Activated T-cell treated with anti-CD3 and anti-CD28 coated beads, Interleukin-2, amount 50 U/mL, for 1 hour (primary cell): Measurements from ENCODE around the gene TMEM266.

ENCODE experiments used
- DNase-seq: peaks from one replicate; pipeline ENCODE4 v3.0.0-alpha.2; 2020

The TMEM266 gene

DNA sequence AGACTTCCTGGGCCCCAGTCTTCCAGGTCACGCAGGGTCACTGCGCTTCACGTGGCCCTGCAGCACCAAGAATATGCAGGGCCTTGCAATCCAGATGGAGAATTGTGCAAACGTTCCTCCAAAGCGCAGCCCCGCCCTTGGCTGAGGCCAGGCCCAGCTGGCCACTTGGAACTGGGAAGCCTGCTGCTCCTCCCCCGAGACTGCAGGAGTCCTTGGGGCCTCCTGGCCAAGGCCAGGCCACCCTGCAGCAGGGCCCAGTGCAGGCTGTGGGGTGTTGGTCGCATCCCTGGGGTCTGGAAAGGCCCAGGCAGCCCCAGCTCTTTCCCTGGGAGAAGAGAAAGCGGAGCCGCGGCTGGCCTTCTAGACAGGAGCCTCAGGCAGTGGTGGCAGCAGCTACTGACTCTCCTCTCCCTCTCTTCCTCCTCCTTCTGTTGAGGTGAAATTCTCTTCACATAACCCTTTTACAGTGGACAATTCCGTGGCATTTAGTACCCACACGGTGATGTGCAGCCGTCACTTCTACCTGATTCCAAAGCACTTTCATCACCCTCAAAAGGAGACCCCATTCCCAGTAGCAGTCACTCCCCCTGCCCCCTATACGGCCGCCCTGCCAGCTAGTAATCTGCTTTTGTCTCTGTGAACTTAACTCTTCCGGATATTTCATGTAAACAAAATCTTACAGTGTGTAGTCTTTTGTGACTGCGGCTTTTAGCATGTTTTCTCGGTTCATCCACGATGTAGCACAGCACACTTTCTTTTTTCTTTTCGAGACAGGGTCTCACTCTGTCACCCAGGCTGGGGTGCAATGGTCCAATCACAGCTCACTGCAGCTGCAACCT lies 103.9 kb downstream of the TMEM266 start:
- DNase-seq, result no peak

DNA sequence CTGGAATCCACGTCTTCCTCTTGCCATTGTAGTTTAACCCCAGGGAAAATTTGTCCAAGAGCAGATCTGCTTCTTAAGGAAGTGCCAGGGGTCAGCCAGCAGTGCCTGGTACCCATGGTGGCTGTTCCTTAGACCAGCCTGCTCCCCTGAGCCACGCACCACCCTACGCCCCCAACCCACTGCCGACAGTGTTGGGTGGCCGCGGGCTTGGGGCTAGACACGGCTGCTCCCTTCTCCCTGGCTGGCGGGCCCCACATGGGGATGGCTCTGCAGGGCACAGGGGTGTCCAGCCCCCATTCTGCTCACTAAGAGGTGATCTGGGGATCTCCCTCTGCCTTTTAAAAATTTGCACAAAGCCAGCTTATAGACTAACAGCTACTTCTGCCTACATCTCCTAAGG lies 104.8 kb downstream of the TMEM266 start:
- no peak for DNase-seq

DNA sequence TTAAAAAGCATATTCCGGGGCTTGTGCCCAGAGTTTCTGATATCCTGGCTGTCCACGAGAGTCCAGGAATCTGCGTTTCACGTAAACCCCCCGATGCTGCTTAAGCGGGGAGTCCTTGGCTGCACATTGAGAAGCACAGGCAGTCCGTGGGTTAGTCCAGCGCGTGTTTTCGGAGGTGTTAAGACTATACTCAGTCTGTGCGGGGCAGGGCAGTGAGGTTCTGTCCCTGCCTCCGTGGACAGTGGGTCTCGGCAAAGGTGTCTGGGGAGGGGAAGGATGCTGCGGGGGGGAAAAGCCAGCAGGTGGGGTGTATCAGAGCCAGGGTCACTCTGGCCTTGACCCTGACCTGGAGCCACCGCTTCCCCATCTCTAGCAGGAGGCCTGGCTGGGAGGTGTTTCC lies 106.2 kb downstream of the TMEM266 start:
- DNase-seq, result no peak

DNA sequence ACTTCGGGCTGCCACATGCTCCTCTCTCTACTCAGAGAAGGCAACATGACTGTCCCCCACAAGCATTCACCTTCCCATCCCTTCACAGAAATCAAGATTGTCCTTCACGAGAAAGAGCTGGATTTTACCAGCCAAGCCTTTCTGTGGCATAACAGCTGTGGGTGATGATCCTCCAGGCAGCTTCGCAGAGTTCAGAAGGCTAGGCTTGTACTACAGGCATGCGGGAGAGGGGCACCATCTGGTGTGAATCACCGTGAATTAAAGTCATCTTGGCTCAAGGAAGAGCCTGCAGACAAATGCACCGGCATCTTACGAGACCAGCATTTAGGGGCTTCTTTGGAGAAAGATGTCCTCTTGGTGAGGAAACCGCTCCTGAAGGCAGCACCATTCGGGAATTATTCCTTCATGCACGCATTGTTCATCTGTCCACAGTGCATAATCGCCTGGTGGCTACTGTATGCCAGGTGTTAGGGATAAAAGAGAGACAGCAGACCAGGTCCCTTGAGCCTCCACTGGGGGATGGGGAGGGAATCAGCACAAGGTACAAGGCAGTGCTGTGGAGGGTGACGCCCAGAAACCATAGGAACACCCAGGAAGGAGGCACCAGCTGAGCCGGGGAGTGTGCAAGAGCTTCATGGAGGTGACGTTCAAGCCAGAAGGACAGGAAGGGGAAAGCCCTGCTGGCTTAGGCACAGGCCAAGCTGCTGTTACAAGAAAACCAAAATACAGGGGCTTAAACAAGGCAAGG lies 108.6 kb downstream of the TMEM266 start:
- DNase-seq, result no peak

DNA sequence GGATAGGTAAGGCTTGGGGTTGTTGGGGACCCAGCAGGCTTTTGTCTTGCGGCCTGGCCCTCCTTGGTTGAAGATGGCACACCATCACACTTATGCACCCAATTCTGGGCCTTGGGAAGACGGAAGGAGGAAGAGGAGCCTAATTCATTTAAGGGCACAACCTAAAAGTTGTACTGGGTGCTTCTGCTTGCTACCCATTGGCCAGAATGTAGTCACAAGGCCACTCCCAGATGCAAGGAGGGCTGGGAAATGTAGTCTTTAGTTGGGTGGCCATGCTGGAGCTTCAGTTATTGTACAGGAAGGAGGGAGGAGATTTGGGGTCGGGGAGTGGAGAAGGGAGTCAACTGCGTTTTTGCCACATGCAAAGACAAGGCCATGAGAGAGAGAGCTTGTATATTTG lies 109.2 kb downstream of the TMEM266 start:
- no peak for DNase-seq

DNA sequence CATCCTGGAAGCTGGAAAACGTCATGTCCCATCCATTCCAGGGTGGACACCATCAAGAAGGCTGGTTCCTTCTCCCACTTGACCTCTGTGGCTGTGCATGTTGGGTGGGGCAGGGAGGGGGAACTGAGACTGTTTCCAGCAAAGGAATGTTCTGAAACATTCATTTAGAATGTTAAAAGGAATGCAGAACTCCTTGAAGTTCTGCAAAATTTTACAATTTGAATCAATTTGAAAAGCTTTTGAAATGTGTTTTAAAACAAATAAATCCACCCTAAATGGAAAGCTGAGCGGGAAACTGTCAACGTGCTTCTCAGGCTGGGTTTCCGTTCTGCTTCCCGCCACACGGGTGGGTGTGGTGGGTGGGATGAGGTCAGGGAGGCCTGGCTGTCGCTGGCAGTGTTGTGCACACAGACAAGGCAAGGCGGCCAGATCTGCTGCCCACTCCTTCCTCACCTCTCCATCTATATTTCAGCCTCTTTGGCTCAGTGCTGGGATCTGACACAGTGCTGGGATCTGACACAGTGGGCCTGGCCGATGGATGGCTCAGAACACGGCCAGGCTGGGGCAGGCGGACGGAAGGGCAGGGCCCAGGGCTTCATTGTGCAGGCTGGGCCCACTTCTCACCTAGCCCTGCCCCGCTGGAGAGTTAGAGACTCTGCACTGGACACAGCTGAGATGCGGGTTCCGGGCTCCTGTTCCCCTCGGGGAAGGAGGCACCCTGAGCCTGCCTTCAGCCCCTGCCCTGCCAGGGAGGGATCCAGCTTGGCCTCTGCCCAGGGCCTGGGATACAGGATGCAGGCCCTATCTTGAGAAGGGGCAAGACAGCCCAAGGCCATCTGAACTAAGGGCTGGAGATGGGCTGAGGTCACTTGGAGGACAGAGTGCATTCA lies 110.4 kb downstream of the TMEM266 start:
- no peak for DNase-seq

DNA sequence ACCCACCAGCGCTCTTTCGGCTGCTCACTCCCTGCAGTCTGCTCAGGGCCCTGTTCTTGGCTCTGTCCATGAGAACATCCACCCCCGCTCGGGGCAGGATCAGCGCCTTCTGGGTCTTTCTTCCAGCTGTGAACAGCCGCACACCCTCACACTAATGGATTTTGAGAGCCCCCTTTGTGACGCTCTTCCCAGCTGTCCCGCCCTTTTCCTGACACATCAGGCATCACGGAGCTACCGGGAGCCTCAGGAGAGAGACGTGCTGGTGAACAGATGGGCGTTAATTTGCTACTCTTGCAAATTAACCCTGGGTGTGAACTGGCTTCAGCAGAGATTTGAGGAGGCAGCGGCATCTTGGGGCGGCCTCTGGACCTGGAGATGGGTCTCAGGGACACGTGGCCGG lies 113.0 kb downstream of the TMEM266 start:
- no peak for DNase-seq

DNA sequence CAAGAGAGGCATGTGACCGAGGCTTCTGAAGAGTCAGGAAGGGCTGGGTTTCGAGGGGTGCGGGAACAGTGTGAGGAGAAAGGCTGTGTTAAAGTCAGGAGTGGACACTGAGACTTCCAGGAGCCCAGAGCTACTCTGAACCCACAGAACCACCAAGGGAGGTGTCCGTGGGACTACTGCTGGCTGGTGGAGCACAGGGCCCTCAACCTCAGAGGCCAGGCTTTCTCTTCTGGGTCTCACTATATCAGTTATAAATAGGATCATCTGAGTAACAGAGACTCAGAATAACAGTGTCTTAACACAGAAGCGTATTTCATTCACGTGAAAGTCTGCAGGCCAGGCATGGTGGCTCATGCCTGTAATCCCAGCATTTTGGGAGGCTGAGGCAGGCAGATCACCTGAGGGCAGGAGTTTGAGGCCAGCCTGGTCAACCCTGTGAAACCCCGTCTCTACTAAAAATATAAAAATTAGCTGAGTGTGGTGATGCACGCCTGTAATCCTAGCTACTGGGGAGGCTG lies 113.6 kb downstream of the TMEM266 start:
- DNase-seq, result no peak

DNA sequence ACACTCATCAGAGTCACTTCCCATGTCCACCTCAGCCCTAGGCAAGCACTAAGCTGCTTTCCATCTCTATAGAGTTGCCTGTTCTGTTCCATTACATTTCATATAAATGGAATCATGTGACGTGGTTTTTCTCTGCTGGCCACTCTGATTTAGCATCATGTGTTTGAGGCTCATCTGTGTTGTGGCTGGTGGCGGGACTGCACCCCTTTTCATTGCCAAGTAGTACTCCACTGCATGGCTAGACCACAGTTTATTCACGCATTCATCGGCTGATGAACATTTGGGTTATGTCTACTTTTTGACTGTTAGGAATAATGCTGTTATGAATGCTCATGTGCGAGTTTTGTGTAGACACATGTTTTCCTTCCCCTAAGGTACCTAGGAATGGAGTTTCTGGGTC lies 114.9 kb downstream of the TMEM266 start:
- no peak for DNase-seq

DNA sequence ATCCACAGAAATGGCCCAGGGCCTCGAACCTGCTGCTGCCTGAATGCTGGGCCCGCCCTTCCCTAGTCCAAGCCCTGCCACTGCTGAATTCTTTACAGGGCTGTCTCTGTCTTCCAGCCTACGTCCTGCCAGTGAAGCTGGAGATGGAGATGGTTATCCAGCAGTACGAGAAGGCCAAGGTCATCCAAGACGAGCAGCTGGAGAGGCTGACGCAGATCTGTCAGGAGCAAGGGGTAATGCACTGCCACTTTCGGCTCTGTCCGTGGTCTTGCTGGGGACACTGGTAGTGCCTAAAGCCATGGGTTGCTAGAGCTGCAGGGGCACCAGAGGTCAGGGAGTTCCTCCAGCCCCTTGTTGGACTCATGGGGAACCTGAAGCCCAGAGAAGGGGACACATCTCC lies 115.7 kb downstream of the TMEM266 start:
- no peak for DNase-seq

DNA sequence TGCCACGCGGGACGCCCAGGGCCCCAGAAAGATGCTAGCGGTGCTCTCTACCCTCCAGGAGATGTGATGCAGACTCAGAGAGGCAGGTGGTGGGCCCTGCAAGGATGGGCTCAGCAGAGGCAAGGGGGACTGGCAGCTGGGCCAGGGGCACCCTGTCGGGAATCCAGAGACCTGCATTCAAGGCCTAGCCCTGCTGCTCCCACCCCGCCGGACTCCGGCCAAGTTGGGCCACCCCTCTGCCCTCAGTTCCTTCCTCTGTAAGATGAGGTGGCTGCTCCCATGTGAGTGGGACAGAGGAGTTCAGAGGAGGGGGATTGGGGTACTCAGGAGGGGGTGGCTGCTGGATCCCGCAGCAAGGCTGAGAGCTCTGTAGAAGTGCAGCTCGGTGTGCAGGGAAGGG lies 116.3 kb downstream of the TMEM266 start:
- DNase-seq, result no peak

DNA sequence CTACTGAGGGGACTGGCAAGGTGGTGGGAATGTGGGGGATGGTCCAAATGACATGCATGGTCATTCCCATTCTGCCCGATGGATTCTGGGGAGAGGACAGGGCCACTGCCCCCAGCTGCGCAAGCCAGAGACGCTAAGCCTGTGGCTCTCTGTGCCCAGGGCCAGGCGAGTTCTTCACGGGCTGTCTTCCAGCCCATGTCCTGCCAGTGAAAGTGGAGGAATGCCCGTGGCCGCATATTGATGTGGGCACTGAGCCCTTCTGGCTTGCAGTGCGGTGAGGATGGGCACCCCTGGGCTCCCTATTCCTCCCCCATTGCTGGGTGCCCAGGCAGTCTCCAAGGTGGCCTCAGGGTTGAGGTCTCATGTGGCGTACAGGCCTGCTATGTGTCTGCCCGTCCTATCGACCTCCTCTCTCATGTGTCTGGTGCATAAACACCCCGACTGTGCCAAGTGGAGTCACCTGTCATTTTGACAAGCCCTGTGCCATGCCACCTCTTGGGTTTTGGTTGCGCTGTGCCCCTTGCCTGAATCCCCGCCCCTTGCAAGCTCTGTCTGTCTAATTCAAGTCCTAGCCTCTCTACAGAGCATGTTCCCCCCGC lies 116.8 kb downstream of the TMEM266 start:
- DNase-seq, result no peak

DNA sequence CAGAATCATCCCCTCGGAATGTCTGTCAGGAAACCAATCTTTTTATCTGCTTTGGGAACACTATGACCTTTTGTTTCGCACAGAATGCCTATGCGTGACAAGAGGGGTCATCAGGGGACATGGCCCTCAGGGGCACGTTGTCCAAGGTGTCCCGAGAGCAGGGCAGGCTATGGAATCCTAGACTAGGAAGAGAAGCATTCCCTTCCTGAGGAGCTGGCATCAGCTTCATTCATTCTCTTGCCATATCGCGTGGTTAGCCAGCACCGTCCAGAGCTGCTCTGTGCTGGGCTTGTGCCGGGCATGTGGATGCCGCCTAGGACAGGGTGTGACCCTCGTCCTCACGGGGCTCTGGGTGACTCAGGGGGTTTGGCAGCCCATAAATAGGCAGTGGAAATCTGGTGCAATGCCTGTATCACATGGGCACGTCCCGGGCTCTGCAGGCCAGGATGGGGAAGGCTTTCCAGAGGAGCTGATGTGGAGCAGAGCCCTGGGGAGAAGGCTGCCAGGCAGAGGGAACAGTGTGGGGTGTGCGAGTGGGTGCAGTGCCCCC lies 117.8 kb downstream of the TMEM266 start:
- no peak for DNase-seq

DNA sequence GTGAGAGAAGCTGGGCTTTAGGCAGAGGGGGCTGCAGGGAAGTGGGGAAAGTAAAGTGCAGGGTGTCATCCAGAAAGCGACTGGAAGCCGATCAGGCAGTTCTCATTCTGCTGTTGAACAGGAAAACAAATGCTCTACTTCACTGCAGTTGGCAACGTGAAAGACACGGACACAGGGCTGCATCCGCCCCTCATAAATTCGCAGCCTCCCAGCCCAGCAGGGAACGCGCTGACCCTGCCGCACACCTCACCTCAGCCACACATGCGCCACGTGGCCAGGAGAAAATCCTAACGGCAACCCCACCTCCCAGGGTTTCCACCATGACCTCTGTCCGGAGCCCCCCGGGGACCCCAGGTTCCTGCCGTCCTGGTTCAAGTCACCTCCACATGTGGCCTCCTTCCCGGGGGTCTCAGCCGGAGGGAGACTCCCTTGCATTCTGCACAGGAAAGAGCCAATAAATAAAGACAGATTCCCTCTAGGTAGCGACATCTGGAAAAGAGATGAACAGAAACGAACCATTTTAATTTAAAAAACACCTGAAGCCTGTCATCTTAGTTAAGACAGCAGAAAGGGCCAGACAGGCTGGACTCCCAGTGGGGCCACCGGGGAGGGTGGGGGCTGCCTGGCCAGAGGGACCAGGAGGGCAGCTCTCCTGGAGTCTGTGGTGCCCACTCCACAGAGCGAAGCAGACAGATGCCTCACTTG lies 118.7 kb downstream of the TMEM266 start:
- no peak for DNase-seq

DNA sequence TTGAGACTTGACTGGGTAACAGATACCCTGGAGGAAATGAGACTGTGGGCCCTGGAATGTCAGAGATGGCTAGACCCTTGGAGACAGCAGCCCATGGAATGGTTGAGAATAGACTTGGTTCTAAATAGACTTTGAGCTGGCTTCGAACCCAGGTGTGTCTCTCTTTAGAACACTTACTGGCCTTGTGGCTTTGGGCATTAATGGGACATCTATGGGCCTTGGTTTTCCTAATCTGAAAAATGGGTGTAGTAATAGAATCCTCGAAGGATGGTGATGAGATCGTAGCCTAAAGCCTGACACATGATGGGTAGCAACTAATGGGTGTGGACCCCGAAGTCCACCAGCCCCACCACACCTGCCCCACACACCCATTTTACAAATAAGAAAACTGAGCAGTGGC lies 119.2 kb downstream of the TMEM266 start:
- no peak for DNase-seq

DNA sequence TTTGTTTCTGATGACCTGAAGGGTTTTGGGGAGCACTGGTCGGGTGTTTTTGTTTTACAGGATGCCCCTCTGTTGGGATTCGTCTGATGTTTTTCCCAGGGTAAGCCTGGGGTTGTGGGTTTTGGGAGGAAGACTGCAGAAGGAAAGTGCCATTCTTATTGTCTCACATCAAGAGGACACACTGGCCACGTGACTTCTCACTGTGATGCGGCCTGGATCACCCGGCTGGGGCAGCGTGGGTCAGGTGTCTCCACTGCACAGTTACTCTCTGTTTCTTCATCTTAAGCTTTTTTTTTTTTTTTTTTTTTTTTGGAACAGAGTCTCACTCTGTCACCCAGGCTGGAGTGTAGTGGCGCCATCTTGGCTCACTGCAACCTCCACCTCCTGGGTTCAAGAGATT lies 120.5 kb downstream of the TMEM266 start:
- no peak for DNase-seq

DNA sequence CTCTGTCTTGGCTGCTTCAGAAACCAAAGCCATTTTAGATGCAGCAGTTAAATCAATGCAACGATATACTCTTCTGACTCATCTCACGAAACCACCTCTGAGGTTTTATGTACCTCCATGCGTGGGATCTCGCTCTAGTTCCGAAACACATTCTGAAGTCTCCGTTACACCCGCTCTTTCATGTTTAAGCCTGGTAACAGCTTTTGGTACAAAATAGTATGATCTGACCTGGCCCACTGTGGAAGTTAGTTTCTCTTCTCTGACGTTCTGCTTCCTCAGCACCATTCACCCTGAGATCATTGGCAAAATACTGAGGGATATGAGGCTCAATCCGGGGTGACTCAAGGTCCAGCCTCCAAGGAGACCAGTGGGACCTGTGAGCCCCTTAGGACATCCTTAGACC lies 121.9 kb downstream of the TMEM266 start:
- DNase-seq, result no peak

DNA sequence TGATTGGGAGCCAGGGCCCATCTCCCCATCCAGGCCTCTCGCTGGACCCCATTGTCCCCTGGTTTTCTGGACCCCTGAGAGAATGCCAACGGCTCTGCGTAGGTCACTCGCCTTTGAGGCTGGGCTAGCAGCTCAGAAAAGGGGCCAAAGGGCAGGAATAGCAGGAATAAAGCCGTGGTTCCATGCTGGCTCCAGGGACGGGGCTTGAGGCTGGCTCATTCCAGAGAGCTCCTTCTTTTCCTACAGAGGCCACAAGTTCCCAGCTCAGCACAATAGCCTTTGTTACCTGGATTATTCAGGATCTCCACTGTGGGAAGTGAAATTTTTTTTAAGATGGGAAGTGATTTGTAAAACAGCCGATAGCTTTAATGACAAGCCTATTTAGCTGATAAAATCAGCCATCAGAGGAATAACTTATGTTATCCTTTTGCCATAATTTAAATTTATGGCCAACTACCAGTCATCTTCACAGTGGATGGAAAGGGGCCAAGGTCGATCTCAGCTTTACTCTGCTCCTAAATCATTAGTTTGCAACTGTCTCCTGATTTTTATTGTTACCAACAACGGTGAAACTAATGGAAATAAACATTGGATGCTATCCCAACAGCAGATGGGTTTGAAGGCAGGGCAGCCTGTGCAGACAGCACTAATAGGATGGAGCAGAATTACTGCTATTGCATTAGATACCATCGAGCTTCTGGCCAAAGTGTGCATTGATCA lies 124.3 kb downstream of the TMEM266 start:
- DNase-seq, result no peak

DNA sequence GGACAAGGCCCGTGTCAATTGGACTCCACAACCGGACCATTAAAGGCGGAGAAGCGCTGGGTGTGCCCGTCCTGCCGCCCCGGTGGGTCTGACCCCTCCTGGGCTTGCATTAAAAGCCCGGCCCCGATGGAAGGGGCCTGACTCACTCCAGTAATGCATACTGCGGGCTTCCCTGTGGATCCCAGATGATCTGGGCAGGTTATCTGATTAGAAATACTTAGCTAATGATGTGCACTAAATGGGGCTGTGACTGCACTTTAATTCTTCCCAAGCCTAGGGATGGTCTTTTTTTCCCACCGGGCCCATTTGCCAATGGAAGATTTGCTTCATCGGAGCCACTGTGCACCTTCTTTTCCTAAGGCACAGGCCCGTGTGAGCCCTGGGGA lies 124.9 kb downstream of the TMEM266 start:
- DNase-seq, result no peak

DNA sequence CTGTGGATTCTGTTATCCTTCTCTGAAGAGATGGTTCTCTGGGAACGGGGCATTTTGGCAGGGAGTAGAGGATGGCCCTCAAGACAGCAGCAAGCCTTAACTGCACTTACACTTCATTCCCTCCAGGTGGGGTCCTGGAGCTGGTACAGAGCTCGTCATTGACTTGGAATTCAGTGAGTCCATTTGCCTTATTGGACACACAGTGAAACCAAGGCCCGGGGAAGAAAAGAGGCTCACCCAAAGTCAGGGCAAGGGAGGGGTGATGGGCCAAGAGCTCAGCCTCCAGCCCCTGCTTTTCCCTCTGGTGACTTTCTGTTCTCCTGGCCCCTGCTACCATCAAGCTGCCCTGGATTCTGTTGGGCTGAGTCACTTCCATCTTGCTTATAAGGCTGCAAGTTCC lies 125.9 kb downstream of the TMEM266 start:
- DNase-seq, result no peak

DNA sequence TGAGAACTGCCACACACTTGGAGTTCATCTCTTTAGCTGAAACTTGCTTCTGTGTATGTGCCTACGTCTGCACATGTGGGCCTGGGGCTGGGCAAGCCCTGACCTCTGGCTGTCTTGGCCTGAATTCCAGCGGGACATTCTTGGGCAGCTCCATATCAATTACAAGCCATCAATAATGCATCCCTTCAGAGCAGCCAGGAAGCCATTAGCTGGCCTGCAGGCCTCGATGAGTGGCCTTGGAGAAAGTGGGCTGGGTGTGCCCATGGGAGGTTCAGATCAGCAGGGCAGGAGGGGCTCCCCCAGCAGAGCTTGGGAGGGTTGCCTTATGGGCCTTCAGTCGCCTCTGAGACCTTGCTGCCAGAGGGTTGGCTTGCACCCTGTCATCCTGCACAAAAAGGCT lies 127.4 kb downstream of the TMEM266 start:
- no peak for DNase-seq
